SK-N-SH (cell line): Measurements from ENCODE around the gene TRAF5.
"Not testable (repeated sequence)": the region's sequence is repeated elsewhere in the genome, so short reads cannot be mapped to it uniquely, and the experiment has no call there.

Experiments used
- EP300 ChIP-seq, 2 experiments: IDR thresholded peaks; 2 replicates each; pipeline versions ENCODE4 v1.4.0 to v1.6.1; 2012; ENCODE audit warnings: borderline replicate concordance in 1 of 2, low read depth in 1 of 2, low read length in 1 of 2
- EZH2phosphoT487 ChIP-seq: fragments of 200-600 bp; sonication (generic); IDR thresholded peaks from 2 replicates; pipeline ENCODE4 v1.6.1; 2017; ENCODE audit warnings: low read depth, mixed run types, mild to moderate bottlenecking, antibody characterized with exemption, moderate library complexity, borderline replicate concordance

DNA sequence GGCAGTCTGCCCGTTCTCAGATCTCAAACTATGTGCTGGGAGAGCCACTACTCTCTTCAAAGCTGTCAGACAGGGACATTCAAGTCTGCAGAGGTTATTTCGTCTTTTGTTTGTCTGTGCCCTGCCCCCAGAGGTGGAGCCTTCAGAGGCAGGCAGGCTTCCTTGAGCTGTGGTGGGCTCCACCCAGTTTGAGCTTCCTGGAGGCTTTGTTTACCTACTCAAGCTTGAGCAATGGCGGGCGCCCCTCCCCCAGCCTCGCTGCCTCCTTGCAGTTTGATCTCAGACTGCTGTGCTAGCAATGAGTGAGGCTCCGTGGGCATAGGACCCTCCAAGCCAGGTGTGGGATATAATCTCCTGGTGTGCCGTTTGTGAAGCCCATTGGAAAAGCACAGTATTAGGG is 81.1 kb downstream of the TRAF5 start:
- not testable (repeated sequence) for TF ChIP-seq EP300 (IDR thresholded peaks at IDR 0.05; ENCODE audit: borderline replicate concordance in 1 of 2, low read depth in 1 of 2, low read length in 1 of 2); EZH2phosphoT487
